ENCODE results near the gene FOXN1. TPM values are rescaled to one million over a fixed set of nuclear protein-coding genes. Genes with fewer than 3 reads are reported as not detected.

Gene FOXN1
- total RNA-seq, 1 experiment from 2014 or later, result 0.48 TPM

DNA sequence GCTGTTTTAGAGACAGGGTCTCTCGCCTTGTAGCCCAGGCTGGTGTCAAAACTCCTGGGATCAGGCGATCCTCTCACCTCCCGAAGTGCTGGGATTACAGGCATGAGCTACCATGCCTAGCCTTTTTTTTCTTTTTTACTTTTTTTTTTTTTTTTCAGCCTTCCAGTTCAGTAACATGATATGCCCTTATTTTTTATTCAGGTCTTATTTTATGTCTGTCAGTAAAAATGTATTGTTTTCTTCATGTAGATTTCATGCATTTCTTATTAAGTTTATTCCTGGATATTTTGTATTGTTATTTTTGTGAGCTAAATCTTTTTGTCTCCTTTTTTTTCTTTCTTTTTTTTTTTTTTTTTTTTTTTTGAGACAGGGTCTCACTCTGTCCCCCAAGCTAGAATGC is 2.7 kb upstream of the FOXN1 start:
- Mint-ChIP-seq H3K9me3 (ENCODE audit: unreplicated experiment) (no peaks in the 10 kb centered on the region), H3K4me3 (ENCODE audit: unreplicated experiment) (no peak overlapping the region), H3K36me3 (ENCODE audit: insufficient read depth, unreplicated experiment) (no peaks in the 10 kb centered on the region), H3K27ac (ENCODE audit: unreplicated experiment) (no peak overlapping the region), H3K4me1 (ENCODE audit: low read depth, unreplicated experiment) (peaks cover under 1% of the 10 kb centered on the region), H3K27me3 (ENCODE audit: insufficient read depth, unreplicated experiment) (no peaks in the 10 kb centered on the region)
- TF ChIP-seq CTCF (IDR thresholded peaks at IDR 0.05; ENCODE audit: insufficient read depth in 1 of 2, low read depth in 1 of 2, low read length in 1 of 2, severe bottlenecking in 1 of 2, unreplicated experiment in 1 of 2), result no peak
- no TSS peak for BruUV-seq (replicated peaks)
- Histone ChIP-seq H3K9me3 (no peaks in the 10 kb centered on the region), H3K36me3 (ENCODE audit: control insufficient read depth, insufficient read depth, low read length) (no peaks in the 10 kb centered on the region), H3K27me3 (replicated peaks; ENCODE audit: control insufficient read depth, insufficient read depth, low read length) (no peaks in the 10 kb centered on the region), H3K4me1 (no peaks in the 10 kb centered on the region), H3K4me3 (ENCODE audit: low read depth, low read length) (no peak overlapping the region)
- intact Hi-C loops (cut with micrococcal nuclease; ENCODE audit: unreplicated experiment), result no loop called here
- no peak for DNase-seq
- CTCF ChIA-PET, result interaction anchor here (2.1 kb wide), 1 partner anchor 37 kb away, joined by 7 read pairs; no protein-coding TSS in a partner anchor
- POLR2A ChIA-PET, result no interaction called here

DNA sequence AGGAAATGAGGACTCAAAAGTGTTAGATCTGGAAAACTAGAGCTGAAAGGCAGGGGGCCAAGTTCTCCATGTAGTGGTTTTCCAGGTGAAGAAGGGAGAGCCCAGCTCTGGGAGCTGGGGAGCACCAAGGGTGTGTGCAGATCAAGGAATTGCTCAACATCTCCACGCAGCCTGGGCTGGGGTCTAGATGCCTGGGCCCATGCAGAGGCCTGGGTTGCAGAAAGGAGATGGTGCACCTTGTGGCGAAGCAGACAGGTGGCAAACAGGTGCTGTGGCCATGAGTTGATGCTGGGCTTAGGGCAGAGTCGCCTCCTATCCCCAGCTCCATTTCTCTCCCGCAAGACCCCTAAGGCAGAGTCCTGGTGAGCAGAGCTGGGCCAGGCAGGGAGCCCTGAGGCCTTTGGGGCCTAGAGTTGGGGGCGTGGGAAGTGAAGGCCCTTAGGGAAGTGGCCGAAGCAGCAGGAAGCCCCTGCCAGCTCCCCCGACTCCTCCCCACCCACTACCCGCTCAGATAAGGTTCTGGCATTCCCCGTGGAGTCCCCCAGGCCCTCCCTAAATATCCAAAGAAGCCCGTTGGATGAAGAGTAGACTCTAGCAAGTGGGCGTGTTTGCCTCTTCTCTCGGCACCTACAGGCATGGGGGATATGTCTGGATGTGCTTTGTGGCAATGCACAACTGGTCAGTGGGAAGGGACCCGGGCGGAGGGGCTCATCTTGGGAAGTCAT is 777 bp downstream of the FOXN1 start:
- POLR2A ChIA-PET, result no interaction called here
- Mint-ChIP-seq H3K4me3 (ENCODE audit: unreplicated experiment) (no peak overlapping the region), H3K27ac (ENCODE audit: unreplicated experiment) (no peak overlapping the region), H3K4me1 (ENCODE audit: low read depth, unreplicated experiment) (no peaks in the 10 kb centered on the region), H3K9me3 (ENCODE audit: unreplicated experiment) (no peaks in the 10 kb centered on the region), H3K27me3 (ENCODE audit: insufficient read depth, unreplicated experiment) (no peaks in the 10 kb centered on the region), H3K36me3 (ENCODE audit: insufficient read depth, unreplicated experiment) (no peaks in the 10 kb centered on the region)
- no peaks in the 10 kb centered on the region for H3K9me3 ChIP-seq
- H3K27me3 ChIP-seq (replicated peaks; ENCODE audit: control insufficient read depth, insufficient read depth, low read length), result no peaks in the 10 kb centered on the region
- no peaks in the 10 kb centered on the region for H3K36me3 ChIP-seq (ENCODE audit: control insufficient read depth, insufficient read depth, low read length)
- no peak for DNase-seq
- intact Hi-C loops (cut with micrococcal nuclease; ENCODE audit: unreplicated experiment), result no loop called here
- no peaks in the 10 kb centered on the region for H3K4me1 ChIP-seq
- no peak for TF ChIP-seq CTCF (IDR thresholded peaks at IDR 0.05; ENCODE audit: insufficient read depth in 1 of 2, low read depth in 1 of 2, low read length in 1 of 2, severe bottlenecking in 1 of 2, unreplicated experiment in 1 of 2)
- BruUV-seq (replicated peaks), result no TSS peak
- CTCF ChIA-PET, result interaction anchor here (1.2 kb wide), 1 partner anchor 12 kb away, joined by 3 read pairs; no protein-coding TSS in a partner anchor
- no peak overlapping the region for H3K4me3 ChIP-seq (ENCODE audit: low read depth, low read length)

DNA sequence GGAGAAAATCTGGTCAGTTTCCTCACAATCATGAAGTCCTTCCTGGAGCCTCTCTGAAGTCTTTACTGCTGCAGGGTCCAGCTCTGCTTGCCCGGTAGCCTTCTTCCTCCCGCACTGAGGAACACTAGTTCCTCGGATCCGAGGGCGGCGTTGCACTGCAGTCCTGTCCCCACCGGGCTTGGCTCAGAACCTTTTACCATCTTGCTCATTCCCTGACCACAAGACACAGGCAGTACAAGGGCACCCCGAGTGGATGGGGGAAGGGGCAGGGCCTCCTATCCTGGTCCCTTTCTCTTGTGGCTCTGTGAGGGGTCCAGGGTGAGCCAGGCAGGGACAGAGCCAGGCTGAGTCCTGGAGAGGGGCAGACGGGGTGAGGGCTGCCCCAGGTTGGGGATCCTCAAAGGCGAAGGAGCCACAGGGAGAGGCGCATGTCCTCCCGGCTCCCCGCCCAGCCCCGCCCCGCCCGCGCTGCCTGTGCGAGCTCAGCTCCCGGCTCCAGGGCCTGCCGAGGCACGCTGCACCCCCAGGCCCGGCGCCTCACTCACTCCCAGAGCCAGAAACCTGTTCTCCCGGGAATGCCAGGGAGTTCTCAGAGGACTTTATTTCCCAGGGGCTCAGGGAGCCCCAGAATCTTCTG is 1.5 kb downstream of the FOXN1 start:
- H3K4me3 ChIP-seq (ENCODE audit: low read depth, low read length), result no peak overlapping the region
- Mint-ChIP-seq H3K4me1 (ENCODE audit: low read depth, unreplicated experiment) (no peaks in the 10 kb centered on the region), H3K27ac (ENCODE audit: unreplicated experiment) (no peak overlapping the region), H3K36me3 (ENCODE audit: insufficient read depth, unreplicated experiment) (no peaks in the 10 kb centered on the region), H3K4me3 (ENCODE audit: unreplicated experiment) (no peak overlapping the region), H3K27me3 (ENCODE audit: insufficient read depth, unreplicated experiment) (no peaks in the 10 kb centered on the region), H3K9me3 (ENCODE audit: unreplicated experiment) (no peaks in the 10 kb centered on the region)
- no peaks in the 10 kb centered on the region for H3K36me3 ChIP-seq (ENCODE audit: control insufficient read depth, insufficient read depth, low read length)
- intact Hi-C loops (cut with micrococcal nuclease; ENCODE audit: unreplicated experiment), result no loop called here
- POLR2A ChIA-PET, result no interaction called here
- DNase-seq, result no peak
- H3K4me1 ChIP-seq, result no peaks in the 10 kb centered on the region
- CTCF ChIA-PET, result no interaction called here
- no peak for TF ChIP-seq CTCF (IDR thresholded peaks at IDR 0.05; ENCODE audit: insufficient read depth in 1 of 2, low read depth in 1 of 2, low read length in 1 of 2, severe bottlenecking in 1 of 2, unreplicated experiment in 1 of 2)
- no peaks in the 10 kb centered on the region for H3K27me3 ChIP-seq (replicated peaks; ENCODE audit: control insufficient read depth, insufficient read depth, low read length)
- no TSS peak for BruUV-seq (replicated peaks)
- no peaks in the 10 kb centered on the region for H3K9me3 ChIP-seq
